SW480 (cell line): ENCODE data around the gene MYO1D.

Source experiments
- DNase-seq: peaks from one replicate; pipeline ENCODE4 v3.0.0-alpha.2; 2016; ENCODE audit warnings: low spot score

Gene MYO1D

GRCh38 chr17:32504166-32504990 lies 372.5 kb downstream of the MYO1D start:
- peak; percentile 86 for DNase-seq

- peak; percentile 44 for DNase-seq
These were observed 373.4 kb downstream of the MYO1D start for GRCh38 chr17:32503251-32504165.

GRCh38 chr17:32502710-32503109 lies 374.2 kb downstream of the MYO1D start:
- no peak for DNase-seq

- DNase-seq = no peak
These were observed 374.9 kb downstream of the MYO1D start for GRCh38 chr17:32502013-32502412.

- DNase-seq = peak; percentile 43
These were observed 378.5 kb downstream of the MYO1D start for GRCh38 chr17:32498391-32498790.

- DNase-seq = peak; percentile 41
These were observed 379.3 kb downstream of the MYO1D start for GRCh38 chr17:32497431-32498205.

- no peak for DNase-seq
These were observed 380.4 kb downstream of the MYO1D start for GRCh38 chr17:32496395-32497073.

- DNase-seq = no peak
These were observed 381.3 kb downstream of the MYO1D start for GRCh38 chr17:32495359-32496231.

- DNase-seq = no peak
These were observed 382.1 kb downstream of the MYO1D start for GRCh38 chr17:32494621-32495358.

- no peak for DNase-seq
These were observed 382.9 kb downstream of the MYO1D start for GRCh38 chr17:32493976-32494513.

GRCh38 chr17:32493571-32493970 lies 383.4 kb downstream of the MYO1D start:
- DNase-seq = no peak

GRCh38 chr17:32492648-32493289 lies 384.2 kb downstream of the MYO1D start:
- DNase-seq = no peak

GRCh38 chr17:32492264-32492589 lies 384.7 kb downstream of the MYO1D start:
- DNase-seq = peak; percentile 33

GRCh38 chr17:32491371-32492263 lies 385.3 kb downstream of the MYO1D start:
- no peak for DNase-seq

- DNase-seq = no peak
These were observed 386.8 kb downstream of the MYO1D start for GRCh38 chr17:32490101-32490482.

- DNase-seq = no peak
These were observed 387.4 kb downstream of the MYO1D start for GRCh38 chr17:32489320-32490100.

GRCh38 chr17:32488604-32489180 lies 388.2 kb downstream of the MYO1D start:
- DNase-seq = no peak
